ENCODE data around the gene MAN2A1.

MAN2A1 gene

DNA sequence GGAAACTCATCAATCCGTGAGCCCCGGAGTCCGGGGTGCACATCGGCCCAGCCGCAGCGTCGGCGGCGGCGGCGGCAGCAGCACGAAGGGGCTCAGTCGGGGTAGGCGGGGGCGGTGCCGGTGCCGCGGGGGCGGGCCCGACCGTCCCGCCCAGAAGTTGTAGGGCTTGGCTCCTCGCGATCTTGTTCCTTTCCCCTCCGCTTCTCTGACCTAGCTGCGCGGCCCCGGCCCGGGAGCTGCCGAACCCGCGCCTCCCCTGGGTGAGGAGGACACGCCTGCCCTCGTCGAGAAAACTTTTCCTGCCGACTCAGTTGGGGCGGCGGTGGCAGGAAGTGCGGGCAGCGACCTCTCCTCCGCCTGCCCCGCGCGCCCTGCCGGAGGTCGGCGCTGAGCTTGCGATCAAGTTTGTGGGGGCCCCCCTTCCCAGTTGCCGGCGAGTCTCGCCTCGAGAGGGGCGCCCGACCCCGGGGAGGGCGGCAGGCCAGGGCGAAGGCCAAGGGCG is at the start of gene MAN2A1:
MAN2A1 (plus strand) TSS at position 188 of the 502 bp plus-strand sequence. CDS start 491 bp downstream, outside the sequence.
- no peaks in the 10 kb centered on the region for H3K27me3 ChIP-seq
- peak within 1 kb of the TSS; percentile 96 for H3K27ac ChIP-seq
- TF ChIP-seq, protein P1, sequence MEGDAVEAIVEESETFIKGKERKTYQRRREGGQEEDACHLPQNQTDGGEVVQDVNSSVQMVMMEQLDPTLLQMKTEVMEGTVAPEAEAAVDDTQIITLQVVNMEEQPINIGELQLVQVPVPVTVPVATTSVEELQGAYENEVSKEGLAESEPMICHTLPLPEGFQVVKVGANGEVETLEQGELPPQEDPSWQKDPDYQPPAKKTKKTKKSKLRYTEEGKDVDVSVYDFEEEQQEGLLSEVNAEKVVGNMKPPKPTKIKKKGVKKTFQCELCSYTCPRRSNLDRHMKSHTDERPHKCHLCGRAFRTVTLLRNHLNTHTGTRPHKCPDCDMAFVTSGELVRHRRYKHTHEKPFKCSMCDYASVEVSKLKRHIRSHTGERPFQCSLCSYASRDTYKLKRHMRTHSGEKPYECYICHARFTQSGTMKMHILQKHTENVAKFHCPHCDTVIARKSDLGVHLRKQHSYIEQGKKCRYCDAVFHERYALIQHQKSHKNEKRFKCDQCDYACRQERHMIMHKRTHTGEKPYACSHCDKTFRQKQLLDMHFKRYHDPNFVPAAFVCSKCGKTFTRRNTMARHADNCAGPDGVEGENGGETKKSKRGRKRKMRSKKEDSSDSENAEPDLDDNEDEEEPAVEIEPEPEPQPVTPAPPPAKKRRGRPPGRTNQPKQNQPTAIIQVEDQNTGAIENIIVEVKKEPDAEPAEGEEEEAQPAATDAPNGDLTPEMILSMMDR (IDR thresholded peaks at IDR 0.05) = no peak

DNA sequence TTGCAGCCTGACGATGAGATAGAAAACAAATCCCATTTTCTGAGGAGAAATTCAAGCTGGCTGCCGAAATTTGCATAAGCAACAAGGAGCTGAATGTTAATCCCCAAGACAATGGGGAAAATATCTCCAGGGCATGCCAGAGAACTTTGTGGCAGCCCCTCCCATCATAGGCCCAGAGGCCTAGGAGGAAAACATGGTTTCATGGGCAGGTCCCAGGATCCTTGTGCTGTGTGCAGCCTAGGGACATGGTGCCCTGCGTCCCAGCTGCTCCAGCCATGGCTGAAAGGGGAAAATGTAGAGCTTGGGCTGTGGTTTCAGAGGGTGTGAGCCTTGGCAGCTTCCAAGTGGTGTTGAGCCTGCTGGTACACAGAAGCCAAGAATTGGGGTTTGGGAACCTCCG is 48.8 kb upstream of the MAN2A1 start:
- Histone ChIP-seq H3K27me3 (no peaks in the 10 kb centered on the region), H3K9me3 (no peaks in the 10 kb centered on the region), H3K4me3 (ENCODE audit: low read depth in 1 of 2, low read length in 1 of 2) (no peak overlapping the region), H3K4me1 (ENCODE audit: control insufficient read depth in 1 of 2, insufficient read depth in 1 of 2, low read depth in 1 of 2, low read length in 1 of 2) (no peaks in the 10 kb centered on the region), H3K36me3 (no peaks in the 10 kb centered on the region), H3K27ac (no peak overlapping the region)
- TF ChIP-seq, protein P1 (IDR thresholded peaks at IDR 0.05) = no peak

More for the DNA sequence above, at the start of gene MAN2A1:
- peaks cover 29 to 33% of the 10 kb centered on the region in 2 experiments for H3K4me1 ChIP-seq (ENCODE audit: control insufficient read depth in 1 of 2, insufficient read depth in 1 of 2, low read depth in 1 of 2, low read length in 1 of 2)
- H3K36me3 ChIP-seq = no peaks in the 10 kb centered on the region
- no peaks in the 10 kb centered on the region for H3K9me3 ChIP-seq
- peak within 1 kb of the TSS; percentile 94 to 97 for H3K4me3 ChIP-seq (ENCODE audit: low read depth in 1 of 2, low read length in 1 of 2)

DNA sequence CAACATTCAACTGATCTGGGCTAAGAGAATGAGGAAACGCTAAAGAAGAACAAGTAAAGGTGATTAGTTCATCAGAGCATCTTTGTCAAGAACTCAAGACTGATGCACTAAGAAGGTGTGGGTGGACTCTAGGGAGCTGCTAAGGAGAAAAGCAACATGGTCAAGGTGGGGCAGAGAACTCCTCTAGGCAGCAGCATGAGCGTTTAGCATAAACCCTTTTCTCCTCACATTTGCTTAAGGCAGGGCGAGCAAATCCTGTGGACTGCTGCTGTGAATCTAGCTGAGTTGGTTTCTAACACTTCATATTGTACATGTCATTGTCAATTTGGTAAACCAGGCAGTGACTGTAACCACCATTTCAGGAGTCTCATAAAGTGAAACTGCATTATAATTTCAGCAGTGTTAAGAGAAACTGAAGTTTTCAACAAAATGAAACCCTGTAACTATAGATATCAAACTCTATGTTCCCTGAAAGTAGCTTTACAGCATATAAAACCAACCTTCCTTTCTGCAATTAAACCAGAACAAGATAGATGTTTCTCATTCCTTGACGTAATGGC is 45.9 kb upstream of the MAN2A1 start:
- Histone ChIP-seq H3K9me3 (no peaks in the 10 kb centered on the region), H3K36me3 (no peaks in the 10 kb centered on the region), H3K4me3 (ENCODE audit: low read depth in 1 of 2, low read length in 1 of 2) (no peak overlapping the region), H3K4me1 (ENCODE audit: control insufficient read depth in 1 of 2, insufficient read depth in 1 of 2, low read depth in 1 of 2, low read length in 1 of 2) (no peaks in the 10 kb centered on the region), H3K27ac (no peak overlapping the region), H3K27me3 (no peaks in the 10 kb centered on the region)
- TF ChIP-seq, protein P1 (IDR thresholded peaks at IDR 0.05) = no peak

DNA sequence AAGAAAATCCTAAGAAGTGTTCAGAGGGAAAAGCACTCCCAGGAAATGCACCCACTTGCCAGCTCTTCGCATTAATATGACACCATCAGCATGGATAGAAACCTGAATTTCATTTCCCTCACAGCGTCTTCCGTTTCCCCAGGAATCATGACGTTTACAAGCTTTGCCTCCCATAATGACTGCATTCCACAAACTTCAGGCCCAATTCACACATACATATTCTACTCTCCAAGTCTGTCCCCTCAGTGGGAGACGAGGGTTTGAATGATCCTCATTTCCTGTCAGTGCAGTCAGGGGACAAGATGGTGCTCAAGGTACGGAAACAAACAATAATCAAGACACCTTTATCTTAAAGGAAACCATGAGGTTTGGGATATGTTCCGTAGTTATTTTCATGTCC is 44.9 kb upstream of the MAN2A1 start:
- H3K27ac ChIP-seq = no peak overlapping the region
- TF ChIP-seq, protein P1 (IDR thresholded peaks at IDR 0.05) = no peak
- no peaks in the 10 kb centered on the region for H3K4me1 ChIP-seq (ENCODE audit: control insufficient read depth in 1 of 2, insufficient read depth in 1 of 2, low read depth in 1 of 2, low read length in 1 of 2)
- H3K27me3 ChIP-seq = no peaks in the 10 kb centered on the region
- no peak overlapping the region for H3K4me3 ChIP-seq (ENCODE audit: low read depth in 1 of 2, low read length in 1 of 2)
- H3K9me3 ChIP-seq = no peaks in the 10 kb centered on the region
- H3K36me3 ChIP-seq = no peaks in the 10 kb centered on the region

DNA sequence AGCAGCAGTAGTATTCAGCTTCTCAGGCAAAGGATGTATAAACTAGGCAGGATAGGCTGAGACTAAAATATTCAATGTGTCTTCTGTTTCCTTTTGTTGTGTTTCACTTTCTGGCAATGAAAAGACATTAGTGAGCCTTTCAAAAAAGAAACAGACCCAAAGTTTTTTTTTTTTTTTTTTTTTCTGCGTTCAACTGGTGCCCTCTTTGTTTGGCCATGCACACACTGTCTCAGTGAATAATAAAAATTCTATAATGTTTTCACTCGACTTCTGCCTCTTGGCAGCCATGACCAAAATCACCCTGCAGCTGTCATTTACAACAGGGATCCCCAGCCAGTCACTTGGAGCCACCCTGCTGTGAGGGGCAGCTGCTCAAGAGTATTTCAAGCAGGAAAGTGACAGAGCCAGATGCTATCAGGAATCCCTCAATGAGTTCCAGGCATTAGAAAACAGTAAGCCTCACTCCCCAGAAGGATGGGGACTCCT is 44.0 kb upstream of the MAN2A1 start:
- no peak overlapping the region for H3K27ac ChIP-seq
- H3K4me3 ChIP-seq (ENCODE audit: low read depth in 1 of 2, low read length in 1 of 2) = no peak overlapping the region
- no peaks in the 10 kb centered on the region for H3K36me3 ChIP-seq
- no peaks in the 10 kb centered on the region for H3K4me1 ChIP-seq (ENCODE audit: control insufficient read depth in 1 of 2, insufficient read depth in 1 of 2, low read depth in 1 of 2, low read length in 1 of 2)
- TF ChIP-seq, protein P1 (IDR thresholded peaks at IDR 0.05) = no peak
- no peaks in the 10 kb centered on the region for H3K9me3 ChIP-seq
- H3K27me3 ChIP-seq = no peaks in the 10 kb centered on the region
